Measurements from ENCODE around the gene CGREF1.
"Not testable (repeated sequence)": the region's sequence is repeated elsewhere in the genome, so short reads cannot be mapped to it uniquely, and the experiment has no call there.

The CGREF1 gene

GRCh38 chr2:27137322-27137935 lies 18.5 kb upstream of the CGREF1 start:
- no peak for DNase-seq

GRCh38 chr2:27136751-27137150 lies 17.8 kb upstream of the CGREF1 start:
- DNase-seq, result no peak

DNA sequence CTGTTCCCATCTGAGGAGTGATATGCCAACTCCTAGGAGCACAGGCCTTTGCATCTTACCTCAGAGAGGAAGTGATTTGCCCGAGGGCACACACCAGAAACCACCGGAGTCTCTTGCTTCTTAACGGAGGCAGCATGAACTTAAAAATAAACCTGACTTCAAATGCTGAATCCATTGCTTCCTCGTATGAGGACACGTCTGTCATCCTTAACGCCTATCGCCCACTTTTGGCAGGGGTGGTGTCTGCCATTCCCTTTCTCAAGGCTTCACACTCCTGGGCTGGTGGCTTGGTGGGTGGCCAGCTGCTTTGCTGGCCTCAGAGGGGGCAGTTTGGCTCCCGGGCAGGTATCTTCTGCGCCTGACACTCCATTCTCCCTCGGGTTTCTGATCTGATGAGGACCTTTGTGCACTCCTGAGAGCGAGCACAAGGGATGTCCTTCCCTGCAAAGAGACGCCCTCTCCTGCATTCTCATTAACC lies 16.6 kb upstream of the CGREF1 start:
- no peak for DNase-seq

DNA sequence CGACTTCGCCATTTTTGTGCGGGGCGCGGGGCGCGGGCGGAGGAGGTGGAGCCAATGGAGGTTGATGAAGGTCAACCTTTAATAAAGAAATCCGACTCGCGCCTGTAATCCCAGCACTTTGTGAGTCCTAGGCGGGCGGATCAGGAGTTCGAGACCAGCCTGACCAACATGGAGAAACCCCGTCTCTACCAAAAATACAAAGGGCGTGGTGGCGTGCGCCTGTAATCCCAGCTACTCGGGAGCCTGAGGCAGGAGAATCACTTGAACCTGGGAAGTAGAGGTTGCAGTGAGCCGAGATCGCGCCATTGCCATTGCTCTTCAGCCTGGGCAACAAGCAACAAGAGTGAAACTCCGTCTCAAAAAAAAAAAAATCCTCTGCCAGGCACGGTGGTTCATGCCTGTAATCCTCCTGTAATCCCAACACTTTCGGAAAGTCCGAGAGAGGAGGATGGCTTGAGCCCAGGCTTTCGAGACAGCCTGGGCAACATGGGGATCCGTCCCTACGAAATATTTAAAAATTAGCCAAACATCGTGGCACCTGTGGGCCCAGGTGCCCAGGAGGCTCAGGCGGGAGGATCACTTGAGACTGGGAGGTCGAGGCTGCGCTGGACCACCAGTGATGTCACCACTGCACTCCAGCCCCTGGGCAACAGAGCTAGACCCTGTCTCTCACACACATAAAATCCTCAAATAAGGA lies 16.0 kb upstream of the CGREF1 start:
- no peak for DNase-seq

- DNase-seq, result peak; percentile 97
These were observed 15.2 kb upstream of the CGREF1 start, which contains the start of gene PREB for GRCh38 chr2:27133905-27134780. Gene PREB (minus strand): TSS chr2:27134636. CDS start chr2:27134421, 215 bp downstream.

GRCh38 chr2:27133195-27133875 lies 14.4 kb upstream of the CGREF1 start:
- DNase-seq, result no peak

- DNase-seq, result no peak
These were observed 12.5 kb upstream of the CGREF1 start for GRCh38 chr2:27131429-27131828.

GRCh38 chr2:27130396-27130795 lies 11.5 kb upstream of the CGREF1 start:
- no peak for DNase-seq

DNA sequence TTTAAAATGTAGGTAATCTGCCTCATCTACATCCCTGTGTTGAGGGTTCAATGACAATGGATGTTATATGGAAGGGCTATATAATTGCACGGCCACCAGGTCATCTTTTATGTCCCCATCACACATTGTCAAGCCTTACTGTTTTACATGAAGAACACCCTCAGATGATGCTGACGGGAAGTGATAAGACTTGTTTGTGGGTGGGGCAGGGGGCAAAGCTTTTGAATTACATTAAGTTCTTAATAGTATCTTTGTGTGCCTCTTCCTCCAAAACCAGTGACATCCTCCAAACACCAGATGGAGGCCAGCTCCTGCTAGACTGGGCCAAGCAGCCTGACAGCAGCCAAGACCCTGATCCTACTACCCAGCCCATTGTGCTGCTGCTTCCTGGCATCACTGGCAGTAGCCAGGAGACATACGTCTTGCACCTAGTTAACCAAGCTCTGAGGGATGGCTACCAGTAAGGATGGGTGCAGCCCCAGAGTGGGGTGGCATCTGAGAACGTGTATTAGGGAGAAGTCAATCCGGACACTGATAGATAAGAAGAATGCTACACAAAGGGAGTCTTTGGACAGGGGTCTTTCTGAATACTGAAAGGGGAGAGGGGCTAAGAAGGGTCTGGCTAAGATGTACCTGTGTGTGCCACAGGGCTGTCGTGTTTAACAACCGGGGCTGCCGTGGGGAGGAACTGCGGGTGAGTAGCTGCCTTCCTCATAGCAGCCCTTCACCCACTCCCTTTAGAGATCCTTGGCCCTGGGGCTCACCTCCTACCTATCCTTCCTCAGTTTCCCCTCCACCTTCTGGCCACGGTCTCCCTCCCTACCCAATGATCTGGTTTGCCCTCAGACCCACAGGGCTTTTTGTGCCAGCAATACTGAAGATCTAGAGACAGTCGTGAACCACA lies 10.0 kb upstream of the CGREF1 start:
- no peak for DNase-seq

- no peak for DNase-seq
These were observed 9.1 kb upstream of the CGREF1 start for GRCh38 chr2:27127883-27128667.

DNA sequence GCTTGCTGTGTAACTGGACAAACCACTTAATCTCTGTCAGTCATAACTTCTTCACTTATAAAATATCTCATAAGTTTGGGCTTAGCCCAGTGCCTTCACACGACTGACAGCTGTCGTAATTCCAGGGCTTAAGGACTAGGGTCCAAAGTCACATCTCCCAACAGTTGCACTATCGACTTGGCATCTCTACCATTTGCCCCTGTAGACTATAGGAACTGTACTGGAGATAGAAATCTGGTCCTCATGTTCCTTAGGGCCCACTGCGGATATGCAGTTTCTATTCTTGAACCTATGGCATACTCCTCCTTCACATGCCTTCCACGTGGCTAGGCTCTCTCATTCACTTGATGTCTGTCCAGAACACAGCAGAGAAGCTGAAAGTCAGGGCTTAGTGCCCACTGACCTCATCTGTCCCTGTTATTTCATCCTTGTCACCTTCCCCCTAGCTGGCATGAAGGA lies 7.4 kb upstream of the CGREF1 start:
- no peak for DNase-seq

DNA sequence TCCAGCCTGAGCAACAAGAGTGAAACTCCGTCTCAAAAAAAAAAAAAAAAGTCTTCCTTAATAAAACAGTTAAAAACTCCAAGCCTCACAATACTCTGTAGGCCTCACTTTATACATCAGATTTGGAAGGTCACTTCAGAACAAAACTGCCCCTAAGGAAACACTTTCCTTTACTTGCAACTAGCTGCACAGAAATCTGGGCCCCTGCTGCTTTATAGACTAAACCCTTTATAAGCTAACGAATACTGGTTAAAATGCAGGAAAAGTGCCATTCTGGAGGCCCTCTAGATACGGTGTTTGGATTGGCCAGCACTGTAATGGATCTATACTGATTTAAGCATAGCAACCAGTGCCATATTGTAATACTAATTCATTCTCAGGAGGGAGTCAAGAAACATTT lies 6.2 kb upstream of the CGREF1 start:
- DNase-seq, result no peak

DNA sequence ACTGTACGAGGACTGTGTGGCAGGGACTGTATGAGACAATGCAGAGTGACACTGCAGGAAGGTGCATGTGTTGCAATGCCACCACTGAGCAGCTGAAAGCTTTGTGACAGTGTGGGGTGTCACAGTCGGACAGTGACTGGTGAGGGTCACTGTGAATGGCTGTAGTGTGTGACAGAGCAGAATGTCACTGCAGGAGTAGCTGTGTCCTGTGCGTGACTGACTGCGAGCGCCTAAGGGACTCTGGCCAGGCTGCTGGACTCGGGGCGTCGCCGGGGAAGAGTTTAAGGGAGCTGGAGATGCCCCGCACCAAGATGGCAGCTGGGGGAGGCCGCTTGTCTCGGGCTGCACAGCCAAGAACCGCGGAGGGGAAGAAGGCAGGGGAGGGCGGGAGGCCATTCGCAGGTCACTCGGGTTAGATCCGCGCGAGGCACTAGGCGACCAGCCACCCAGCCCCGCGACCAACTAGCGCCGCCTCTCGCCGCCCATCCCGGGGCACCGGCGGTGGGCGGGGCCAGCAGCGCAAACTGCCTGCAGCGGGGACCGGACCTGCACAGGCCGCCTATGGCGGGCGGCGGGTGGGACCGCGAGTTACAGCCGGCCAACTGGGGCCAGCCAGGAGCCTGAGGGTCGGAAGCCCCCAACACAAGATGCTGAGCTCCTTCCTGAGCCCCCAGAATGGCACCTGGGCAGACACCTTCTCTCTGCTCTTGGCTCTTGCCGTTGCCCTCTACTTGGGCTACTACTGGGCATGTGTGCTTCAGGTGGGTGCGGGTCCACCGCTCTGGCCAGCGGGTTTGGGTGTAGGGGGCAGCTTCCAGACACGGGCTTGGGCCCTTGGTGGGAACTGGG lies 4.6 kb upstream of the CGREF1 start, which contains the start of gene ABHD1:
ABHD1 (plus strand) TSS at position 514 of the 849 bp plus-strand sequence; CDS start at position 648, 134 bp downstream.
- peak; percentile 58 for DNase-seq

DNA sequence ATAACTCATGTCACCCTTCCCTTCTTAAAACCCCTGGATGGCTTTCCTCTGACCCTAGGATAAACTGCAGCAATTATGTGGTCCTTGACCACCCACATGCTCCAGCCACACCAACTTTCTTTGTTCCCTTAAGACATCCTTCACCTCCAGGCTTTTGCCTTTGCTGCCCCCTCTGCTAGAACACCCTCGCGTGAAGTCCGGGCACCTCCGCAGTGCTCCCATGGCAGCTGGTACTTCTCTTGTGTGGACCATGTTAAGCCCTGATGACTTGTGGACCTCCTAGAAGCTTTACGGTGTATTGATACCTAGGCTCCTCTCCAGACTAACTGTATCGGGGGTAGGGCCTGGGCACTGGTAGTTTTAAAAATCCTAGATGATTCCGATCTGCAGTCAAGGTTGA lies 3.9 kb upstream of the CGREF1 start:
- DNase-seq, result no peak

DNA sequence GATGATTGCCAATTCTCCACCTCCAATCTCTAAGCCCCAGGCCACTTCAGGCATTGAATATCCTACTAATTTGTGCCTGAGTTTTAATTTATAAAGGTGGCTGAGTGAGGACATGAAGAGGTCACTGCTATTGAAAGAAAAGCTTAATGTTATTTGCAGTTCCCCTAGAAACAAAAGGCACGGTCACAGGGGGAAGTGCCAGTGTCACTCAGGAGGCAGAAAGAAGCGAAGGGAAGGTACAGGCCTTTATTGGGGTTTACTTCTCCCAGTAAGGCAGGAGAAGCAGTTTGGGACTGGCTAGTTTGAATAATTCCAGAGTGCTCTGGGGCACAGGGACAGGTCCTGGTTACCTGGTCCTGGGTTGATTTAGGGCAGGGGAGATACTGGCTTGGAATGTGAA lies 3.0 kb upstream of the CGREF1 start:
- DNase-seq, result no peak

DNA sequence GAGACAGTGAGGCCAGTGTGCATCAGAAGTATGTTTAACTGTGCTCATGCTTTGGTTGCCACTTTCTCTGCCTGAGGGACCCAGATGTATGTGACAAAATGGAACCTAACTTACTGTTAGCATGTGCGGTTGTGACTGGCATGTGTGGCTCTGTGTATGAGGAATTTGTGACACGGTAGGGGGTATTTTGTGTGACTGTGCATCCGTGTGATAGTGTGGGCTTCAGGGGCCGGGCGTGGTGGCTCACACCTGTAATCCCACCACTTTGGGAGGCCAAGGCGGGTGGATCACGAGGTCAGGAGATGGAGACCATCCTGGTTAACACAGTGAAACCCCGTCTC lies 372 bp upstream of the CGREF1 start:
- not testable (repeated sequence) for DNase-seq

DNA sequence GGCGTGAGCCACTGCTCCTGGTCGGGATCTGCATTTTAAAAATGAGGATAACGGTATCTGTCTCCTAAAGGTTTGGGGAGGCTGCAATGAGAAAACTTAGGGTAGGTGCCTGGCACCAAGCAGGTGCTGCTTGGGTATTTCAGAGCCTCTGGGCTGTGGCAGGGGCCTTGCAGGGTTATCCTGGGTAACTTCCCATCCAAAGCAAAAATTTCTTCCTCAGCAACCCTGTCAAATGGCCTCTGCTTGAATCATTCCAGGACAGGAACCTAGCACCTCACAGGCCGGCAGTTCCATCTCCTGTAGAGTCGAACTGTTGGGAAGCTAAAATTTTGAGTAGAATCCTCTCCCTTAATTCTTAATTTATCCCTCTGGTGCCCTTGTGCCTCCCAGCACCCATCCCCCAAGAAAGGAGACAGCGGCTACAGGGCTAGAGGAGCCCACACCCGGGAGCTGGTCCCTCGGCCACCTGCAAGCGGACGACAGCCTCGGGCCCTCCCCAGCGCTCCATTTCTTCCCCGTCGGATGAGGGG lies 868 bp downstream of the CGREF1 start:
- no peak for DNase-seq

DNA sequence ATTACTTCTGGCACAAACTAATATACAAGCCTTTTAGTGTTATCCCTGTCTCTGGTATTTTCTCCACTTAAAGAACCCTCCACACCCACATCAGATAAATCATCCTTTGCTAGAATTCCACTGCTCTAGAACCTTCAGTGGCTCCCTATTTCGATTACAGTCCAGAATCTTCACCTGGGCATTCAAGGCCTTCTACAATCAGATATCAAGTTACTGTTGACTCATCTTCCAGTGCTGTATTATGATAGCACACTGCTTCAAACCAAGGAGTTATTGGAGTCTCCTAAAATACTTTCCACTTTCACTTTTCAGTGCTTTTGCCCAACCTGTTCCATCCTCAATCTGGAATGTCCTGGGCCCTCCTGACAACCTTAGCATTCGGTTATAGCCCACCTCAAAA lies 3.4 kb downstream of the CGREF1 start:
- DNase-seq, result no peak

DNA sequence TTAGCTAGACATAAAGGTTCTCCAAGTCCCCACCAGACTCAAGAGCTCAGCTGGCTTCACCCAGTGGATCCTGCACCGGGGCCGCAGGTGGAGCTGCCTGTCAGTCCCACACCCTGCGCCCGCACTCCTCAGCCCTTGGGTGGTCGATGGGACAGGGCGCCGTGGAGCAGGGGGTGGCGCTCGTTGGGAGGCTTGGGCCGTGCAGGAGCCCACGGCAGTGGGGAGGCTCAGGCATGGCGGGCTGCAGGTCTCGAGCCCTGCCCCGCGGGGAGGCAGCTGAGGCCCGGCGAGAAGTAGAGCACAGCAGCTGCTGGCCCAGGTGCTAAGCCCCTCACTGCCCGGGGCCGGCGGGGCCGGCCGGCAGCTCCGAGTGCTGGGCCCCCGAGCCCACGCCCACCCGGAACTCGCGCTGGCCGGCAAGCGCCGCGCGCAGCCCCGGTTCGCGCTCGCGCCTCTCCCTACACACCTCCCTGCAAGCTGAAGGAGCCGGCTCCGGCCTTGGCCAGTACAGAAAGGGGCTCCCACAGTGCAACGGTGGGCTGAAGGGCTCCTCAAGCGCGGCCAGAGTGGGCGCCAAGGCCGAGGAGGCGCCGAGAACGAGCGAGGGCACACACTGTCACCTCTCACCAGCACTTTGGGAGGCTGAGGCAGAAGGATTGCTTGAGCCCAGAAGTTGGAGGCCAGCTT lies 7.4 kb downstream of the CGREF1 start:
- not testable (repeated sequence) for DNase-seq
